ENCODE data around the gene UNC13C.

DNA sequence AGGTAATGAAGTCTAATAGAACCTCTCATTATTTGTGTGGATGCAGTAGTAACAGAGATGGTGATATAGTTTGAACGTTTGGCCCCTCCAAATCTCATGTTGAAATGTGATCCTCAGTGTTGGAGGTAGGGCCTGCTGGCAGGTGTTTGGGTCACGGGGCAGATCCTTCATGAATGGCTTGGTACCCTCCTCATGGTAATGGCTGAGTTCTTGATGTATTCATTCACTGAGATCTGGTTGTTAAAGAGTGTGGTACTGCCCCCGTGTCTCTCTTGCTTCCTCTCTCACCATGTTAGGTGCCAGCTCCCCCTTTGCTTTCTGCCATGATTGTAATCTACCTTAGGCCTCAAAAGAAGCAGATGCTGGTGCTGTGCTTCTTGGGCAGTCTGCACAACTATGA, 606.8 kb downstream of the UNC13C start:
- TF ChIP-seq, protein P1, sequence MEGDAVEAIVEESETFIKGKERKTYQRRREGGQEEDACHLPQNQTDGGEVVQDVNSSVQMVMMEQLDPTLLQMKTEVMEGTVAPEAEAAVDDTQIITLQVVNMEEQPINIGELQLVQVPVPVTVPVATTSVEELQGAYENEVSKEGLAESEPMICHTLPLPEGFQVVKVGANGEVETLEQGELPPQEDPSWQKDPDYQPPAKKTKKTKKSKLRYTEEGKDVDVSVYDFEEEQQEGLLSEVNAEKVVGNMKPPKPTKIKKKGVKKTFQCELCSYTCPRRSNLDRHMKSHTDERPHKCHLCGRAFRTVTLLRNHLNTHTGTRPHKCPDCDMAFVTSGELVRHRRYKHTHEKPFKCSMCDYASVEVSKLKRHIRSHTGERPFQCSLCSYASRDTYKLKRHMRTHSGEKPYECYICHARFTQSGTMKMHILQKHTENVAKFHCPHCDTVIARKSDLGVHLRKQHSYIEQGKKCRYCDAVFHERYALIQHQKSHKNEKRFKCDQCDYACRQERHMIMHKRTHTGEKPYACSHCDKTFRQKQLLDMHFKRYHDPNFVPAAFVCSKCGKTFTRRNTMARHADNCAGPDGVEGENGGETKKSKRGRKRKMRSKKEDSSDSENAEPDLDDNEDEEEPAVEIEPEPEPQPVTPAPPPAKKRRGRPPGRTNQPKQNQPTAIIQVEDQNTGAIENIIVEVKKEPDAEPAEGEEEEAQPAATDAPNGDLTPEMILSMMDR (IDR thresholded peaks at IDR 0.05) = no peak
- TF ChIP-seq POLR2A (IDR thresholded peaks at IDR 0.05) = no peak
